ENCODE measurements around the gene CEP44. TPM values are rescaled to one million over a fixed set of nuclear protein-coding genes. Genes with fewer than 3 reads are reported as not detected.

Gene CEP44
- total RNA-seq, 1 donor from 2014 or later = 17.0 TPM

GRCh38 chr4:174266416-174266815 is 17.3 kb upstream of the CEP44 start:
- no peak for TF ChIP-seq CTCF (IDR thresholded peaks at IDR 0.05)
- Histone ChIP-seq H3K9me3 (no peaks in the 10 kb centered on the region), H3K4me1 (peaks cover 8% of the 10 kb centered on the region), H3K27ac (no peak overlapping the region), H3K4me3 (no peak overlapping the region), H3K27me3 (ENCODE audit: low read depth) (no peaks in the 10 kb centered on the region), H3K36me3 (no peaks in the 10 kb centered on the region)
- DNase-seq = no peak
- intact Hi-C loops (cut with DNase I) = no loop called here
- no peak for ATAC-seq

- Histone ChIP-seq H3K4me3 (no peak overlapping the region), H3K27me3 (ENCODE audit: low read depth) (no peaks in the 10 kb centered on the region), H3K36me3 (no peaks in the 10 kb centered on the region), H3K27ac (no peak overlapping the region), H3K4me1 (no peaks in the 10 kb centered on the region), H3K9me3 (no peaks in the 10 kb centered on the region)
- no peak for TF ChIP-seq CTCF (IDR thresholded peaks at IDR 0.05)
- no peak for DNase-seq
- intact Hi-C loops (cut with DNase I) = no loop called here
- no peak for ATAC-seq
Measured at GRCh38 chr4:174273930-174274329, 9.8 kb upstream of the CEP44 start.

GRCh38 chr4:174274436-174274835 is 9.3 kb upstream of the CEP44 start:
- DNase-seq = no peak
- Histone ChIP-seq H3K4me1 (no peaks in the 10 kb centered on the region), H3K4me3 (no peak overlapping the region), H3K9me3 (no peaks in the 10 kb centered on the region), H3K36me3 (no peaks in the 10 kb centered on the region), H3K27me3 (ENCODE audit: low read depth) (no peaks in the 10 kb centered on the region), H3K27ac (no peak overlapping the region)
- intact Hi-C loops (cut with DNase I) = no loop called here
- no peak for TF ChIP-seq CTCF (IDR thresholded peaks at IDR 0.05)
- ATAC-seq = no peak

- Histone ChIP-seq H3K36me3 (no peaks in the 10 kb centered on the region), H3K27me3 (ENCODE audit: low read depth) (no peaks in the 10 kb centered on the region), H3K27ac (no peak overlapping the region), H3K4me1 (no peaks in the 10 kb centered on the region), H3K4me3 (no peak overlapping the region), H3K9me3 (no peaks in the 10 kb centered on the region)
- no peak for TF ChIP-seq CTCF (IDR thresholded peaks at IDR 0.05)
- intact Hi-C loops (cut with DNase I) = no loop called here
- DNase-seq (no peak), ATAC-seq (no peak)
Measured at GRCh38 chr4:174275101-174275500, 8.6 kb upstream of the CEP44 start.

GRCh38 chr4:174277433-174277832 is 6.3 kb upstream of the CEP44 start:
- no peak for ATAC-seq
- no peak for TF ChIP-seq CTCF (IDR thresholded peaks at IDR 0.05)
- Histone ChIP-seq H3K9me3 (no peaks in the 10 kb centered on the region), H3K27me3 (ENCODE audit: low read depth) (no peaks in the 10 kb centered on the region), H3K36me3 (no peaks in the 10 kb centered on the region), H3K4me1 (peaks cover 19% of the 10 kb centered on the region), H3K27ac (no peak overlapping the region), H3K4me3 (no peak overlapping the region)
- intact Hi-C loops (cut with DNase I) = no loop called here
- no peak for DNase-seq

GRCh38 chr4:174278467-174278866 is 5.2 kb upstream of the CEP44 start:
- Histone ChIP-seq H3K9me3 (no peaks in the 10 kb centered on the region), H3K27ac (no peak overlapping the region), H3K27me3 (ENCODE audit: low read depth) (no peaks in the 10 kb centered on the region), H3K4me1 (peaks cover 21% of the 10 kb centered on the region), H3K4me3 (no peak overlapping the region), H3K36me3 (no peaks in the 10 kb centered on the region)
- TF ChIP-seq CTCF (IDR thresholded peaks at IDR 0.05) = no peak
- intact Hi-C loops (cut with DNase I) = no loop called here
- no peak for DNase-seq
- no peak for ATAC-seq
